Nephron progenitor cell (in vitro differentiated cells): ENCODE data around the gene UBXN4.
"Not testable (repeated sequence)": the region's sequence is repeated elsewhere in the genome, so short reads cannot be mapped to it uniquely, and the experiment has no call there.

Source experiments
- DNase-seq: peaks from one replicate; pipeline ENCODE4 v3.0.0; 2021
- H3K27ac Mint-ChIP-seq: 2 replicates; pipeline ENCODE4 v1.8.0; 2021; ENCODE audit warnings: mild to moderate bottlenecking, moderate library complexity, mixed read lengths
- H3K27me3 Mint-ChIP-seq: 2 replicates; pipeline ENCODE4 v1.8.0; 2021; ENCODE audit warnings: mild to moderate bottlenecking, low read depth, mixed read lengths; ENCODE audit not compliant: poor library complexity
- H3K36me3 Mint-ChIP-seq: 2 replicates; pipeline ENCODE4 v1.8.0; 2021; ENCODE audit warnings: low read depth, mixed read lengths
- H3K4me1 Mint-ChIP-seq: 2 replicates; pipeline ENCODE4 v1.8.0; 2021; ENCODE audit warnings: mixed read lengths
- H3K4me3 Mint-ChIP-seq: 2 replicates; pipeline ENCODE4 v1.8.0; 2021; ENCODE audit warnings: mild to moderate bottlenecking, moderate library complexity, mixed read lengths
- H3K9me3 Mint-ChIP-seq: 2 replicates; pipeline ENCODE4 v1.8.0; 2021; ENCODE audit warnings: mild to moderate bottlenecking, moderate library complexity, mixed read lengths
- CTCF ChIP-seq: fragments of 200-600 bp; sonication (generic); IDR thresholded peaks from 2 replicates; pipeline ENCODE4 v1.5.0; 2021; ENCODE audit warnings: antibody characterized with exemption

The UBXN4 gene

GRCh38 chr2:135785032-135785431 lies 43.4 kb downstream of the UBXN4 start:
- H3K4me1 Mint-ChIP-seq, result no peaks in the 10 kb centered on the region
- TF ChIP-seq CTCF, result peak; percentile 18
- H3K36me3 Mint-ChIP-seq, result peaks cover 81% of the 10 kb centered on the region
- H3K27ac Mint-ChIP-seq, result no peak overlapping the region
- no peaks in the 10 kb centered on the region for H3K27me3 Mint-ChIP-seq
- peaks cover 17% of the 10 kb centered on the region for H3K9me3 Mint-ChIP-seq
- no peak overlapping the region for H3K4me3 Mint-ChIP-seq
- no peak for DNase-seq

- Mint-ChIP-seq H3K4me3 (no peak overlapping the region), H3K27me3 (no peaks in the 10 kb centered on the region), H3K9me3 (peaks cover 17% of the 10 kb centered on the region), H3K4me1 (peaks cover 3% of the 10 kb centered on the region), H3K36me3 (peaks cover 65% of the 10 kb centered on the region), H3K27ac (no peak overlapping the region)
- TF ChIP-seq CTCF, result no peak
- DNase-seq, result no peak
Observed at GRCh38 chr2:135786823-135787222, 45.2 kb downstream of the UBXN4 start.

GRCh38 chr2:135790423-135790822 lies 48.8 kb downstream of the UBXN4 start:
- H3K9me3 Mint-ChIP-seq, result peaks cover 11% of the 10 kb centered on the region
- peaks cover 5% of the 10 kb centered on the region for H3K4me1 Mint-ChIP-seq
- TF ChIP-seq CTCF, result no peak
- no peak overlapping the region for H3K27ac Mint-ChIP-seq
- no peak for DNase-seq
- H3K4me3 Mint-ChIP-seq, result no peak overlapping the region
- no peaks in the 10 kb centered on the region for H3K27me3 Mint-ChIP-seq
- peaks cover 29% of the 10 kb centered on the region for H3K36me3 Mint-ChIP-seq

- H3K9me3 Mint-ChIP-seq, result peaks cover 2% of the 10 kb centered on the region
- no peak for DNase-seq
- no peak for TF ChIP-seq CTCF
- peaks cover 17% of the 10 kb centered on the region for H3K36me3 Mint-ChIP-seq
- no peaks in the 10 kb centered on the region for H3K27me3 Mint-ChIP-seq
- H3K4me3 Mint-ChIP-seq, result no peak overlapping the region
- H3K4me1 Mint-ChIP-seq, result peaks cover 5% of the 10 kb centered on the region
- peak overlapping the region; percentile 88 for H3K27ac Mint-ChIP-seq
Observed at GRCh38 chr2:135791418-135792190, 49.9 kb downstream of the UBXN4 start.

GRCh38 chr2:135792401-135793150 lies 50.9 kb downstream of the UBXN4 start:
- H3K27me3 Mint-ChIP-seq, result no peaks in the 10 kb centered on the region
- DNase-seq, result no peak
- peaks cover 5% of the 10 kb centered on the region for H3K4me1 Mint-ChIP-seq
- H3K9me3 Mint-ChIP-seq, result no peaks in the 10 kb centered on the region
- peaks cover 7% of the 10 kb centered on the region for H3K36me3 Mint-ChIP-seq
- H3K27ac Mint-ChIP-seq, result no peak overlapping the region
- H3K4me3 Mint-ChIP-seq, result no peak overlapping the region
- TF ChIP-seq CTCF, result no peak

GRCh38 chr2:135795641-135796040 lies 54.0 kb downstream of the UBXN4 start:
- DNase-seq, H3K4me1 Mint-ChIP-seq, H3K27me3 Mint-ChIP-seq: not testable (repeated sequence)

More at GRCh38 chr2:135795641-135796040, 54.0 kb downstream of the UBXN4 start:
- not testable (repeated sequence) for H3K4me3 Mint-ChIP-seq, H3K9me3 Mint-ChIP-seq, H3K27ac Mint-ChIP-seq, H3K36me3 Mint-ChIP-seq
